SK-N-SH (cell line): ENCODE data around the gene CD22. TPM values are rescaled to one million over a fixed set of nuclear protein-coding genes. Genes with fewer than 3 reads are reported as not detected.

Experiments
- CTCF ChIA-PET: fragments of 300-600, 350-600 bp; formaldehyde crosslinking; extraction: SDS; loops from one replicate; lab custom pipeline; 2021; lab: Yijun Ruan, JAX
- POLR2A ChIA-PET: fragments of 350-600 bp; sonication (Branson Sonifier 250); formaldehyde crosslinking; extraction: SDS; loops from one replicate; lab custom pipeline; 2020; ENCODE audit warnings: antibody characterized with exemption, inconsistent platforms; lab: Yijun Ruan, JAX
- DNase-seq: peaks from one replicate; pipeline ENCODE4 v3.0.0; 2012
- H2AFZ ChIP-seq: fragments of 200-600 bp; sonication (generic); 2 replicates; pipeline ENCODE4 v1.8.1; 2016; ENCODE audit warnings: antibody characterized with exemption, mild to moderate bottlenecking, low read depth
- H3F3A ChIP-seq: fragments of 200-600 bp; sonication (generic); replicated peaks from 2 replicates; pipeline ENCODE3; 2016; ENCODE audit warnings: antibody characterized with exemption, mild to moderate bottlenecking; ENCODE audit not compliant: insufficient read depth
- H3K27ac ChIP-seq, 2 experiments: fragments of 200-500 bp in 1 of 2; fragments of 200-600 bp in 1 of 2; sonication (Bioruptor generic) in 1 of 2; sonication (generic), shearing (Covaris generic) in 1 of 2; 2 replicates each; pipeline versions ENCODE4 v1.5.1 to v1.6.1; 2014 to 2016; ENCODE audit warnings: low read depth in 2 of 2, inconsistent platforms in 1 of 2, low read length in 1 of 2, mild to moderate bottlenecking in 1 of 2, mixed read lengths in 1 of 2
- H3K27me3 ChIP-seq: fragments of 200-600 bp; sonication (generic), shearing (Covaris generic); 2 replicates; pipeline ENCODE4 v1.6.1; 2016; ENCODE audit warnings: mixed run types; ENCODE audit not compliant: insufficient read depth
- H3K36me3 ChIP-seq, 2 experiments: fragments of 200-500 bp in 1 of 2; fragments of 200-600 bp in 1 of 2; sonication (Bioruptor generic) in 1 of 2; sonication (generic) in 1 of 2; replicated peaks in 1 of 2; 2 replicates each; pipeline versions ENCODE3 to v1.5.1; 2014 to 2016; ENCODE audit warnings: low read length in 1 of 2, mild to moderate bottlenecking in 1 of 2; ENCODE audit not compliant: insufficient read depth in 2 of 2, control insufficient read depth in 1 of 2
- H3K4me1 ChIP-seq, 2 experiments: fragments of 200-500 bp in 1 of 2; fragments of 200-600 bp in 1 of 2; sonication (Bioruptor generic) in 1 of 2; sonication (generic), shearing (Covaris generic) in 1 of 2; 2 replicates each; pipeline versions ENCODE4 v1.5.1 to v1.6.1; 2014 to 2016; ENCODE audit warnings: low read depth in 1 of 2, low read length in 1 of 2, mixed run types in 1 of 2; ENCODE audit not compliant: insufficient read depth in 2 of 2, control insufficient read depth in 1 of 2
- H3K4me2 ChIP-seq: fragments of 200-600 bp; sonication (generic), shearing (Covaris generic); 2 replicates; pipeline ENCODE4 v1.6.1; 2017; ENCODE audit warnings: mixed run types
- H3K4me3 ChIP-seq, 2 experiments: fragments of 200-500 bp in 1 of 2; fragments of 200-600 bp in 1 of 2; sonication (Bioruptor generic) in 1 of 2; sonication (generic), shearing (Covaris generic) in 1 of 2; 2 replicates each; pipeline versions ENCODE4 v1.5.1 to v1.8.1; 2014 to 2016; ENCODE audit warnings: low read depth in 2 of 2, inconsistent platforms in 1 of 2, low read length in 1 of 2, mild to moderate bottlenecking in 1 of 2, mixed read lengths in 1 of 2, moderate library complexity in 1 of 2
- H3K79me2 ChIP-seq: fragments of 200-600 bp; sonication (generic); 2 replicates; pipeline ENCODE4 v1.8.1; 2017; ENCODE audit warnings: mild to moderate bottlenecking; ENCODE audit not compliant: insufficient read depth
- H3K9ac ChIP-seq: fragments of 200-600 bp; sonication (generic); 2 replicates; pipeline ENCODE4 v1.6.1; 2017; ENCODE audit warnings: mixed run types
- H3K9me2 ChIP-seq: fragments of 200-600 bp; sonication (generic); 2 replicates; pipeline ENCODE4 v1.6.1; 2017; ENCODE audit warnings: mixed run types
- H3K9me3 ChIP-seq: fragments of 200-600 bp; sonication (generic); 2 replicates; pipeline ENCODE4 v1.6.1; 2017; ENCODE audit warnings: mixed run types, mild to moderate bottlenecking, moderate library complexity
- H4K20me1 ChIP-seq: fragments of 200-600 bp; sonication (generic); 2 replicates; pipeline ENCODE4 v1.6.1; 2017; ENCODE audit warnings: mild to moderate bottlenecking, mixed run types; ENCODE audit not compliant: insufficient read depth
- CHD2 ChIP-seq: fragments of 150-350 bp; IDR thresholded peaks from 2 replicates; pipeline ENCODE4 v1.6.1; 2018; ENCODE audit warnings: low read length; ENCODE audit not compliant: partially characterized antibody
- EZH2phosphoT487 ChIP-seq: fragments of 200-600 bp; sonication (generic); IDR thresholded peaks from 2 replicates; pipeline ENCODE4 v1.6.1; 2017; ENCODE audit warnings: low read depth, mixed run types, mild to moderate bottlenecking, antibody characterized with exemption, moderate library complexity, borderline replicate concordance
- POLR2AphosphoS5 ChIP-seq: IDR thresholded peaks from 2 replicates; pipeline ENCODE4 v1.6.1; 2012; ENCODE audit warnings: low read depth, low read length
- RAD21 ChIP-seq: IDR thresholded peaks from 2 replicates; pipeline ENCODE4 v1.6.1; 2012; ENCODE audit warnings: mild to moderate bottlenecking, low read length
- RCOR1 ChIP-seq: fragments of 150-350 bp; IDR thresholded peaks from 2 replicates; pipeline ENCODE4 v1.6.1; 2017; ENCODE audit warnings: antibody characterized with exemption, low read length
- RXRA ChIP-seq: IDR thresholded peaks from 2 replicates; pipeline ENCODE4 v1.4.0; 2012; ENCODE audit warnings: low read depth, mild to moderate bottlenecking, borderline replicate concordance
- SMC3 ChIP-seq: IDR thresholded peaks from 2 replicates; pipeline ENCODE4 v1.6.1; 2012; ENCODE audit warnings: low read depth, low read length, improper control_type of control experiment
- WGBS: methylation state at CpG from one replicate; pipeline ENCODE4 v1.1.6; 2017; ENCODE audit warnings: low lambda C conversion rate; 5-methylcytosine and 5-hydroxymethylcytosine counted together
- polyA plus RNA-seq, 3 experiments: library from polyadenylated mRNA; depleted of rRNA; stranded (reverse); fragments of >200 nt; gene quantifications; 2 replicates each; pipeline ENCODE4 v1.2.3, GENCODE V29; 2012
- TF ChIP-seq, protein P1 (sequence below): fragments of 200-600 bp; sonication (generic); IDR thresholded peaks from 2 replicates; pipeline ENCODE4 v1.6.1; 2017; ENCODE audit warnings: antibody characterized with exemption, mild to moderate bottlenecking, moderate library complexity
- TF ChIP-seq, protein P2 (sequence below): IDR thresholded peaks from 2 replicates; pipeline ENCODE4 v1.4.0; 2012; ENCODE audit warnings: low read depth, borderline replicate concordance
- TF ChIP-seq, protein P3 (sequence below): IDR thresholded peaks from 2 replicates; pipeline ENCODE4; 2012
- TF ChIP-seq, protein P4 (sequence below): IDR thresholded peaks from 2 replicates; pipeline ENCODE4 v1.6.1; 2012; ENCODE audit warnings: mild to moderate bottlenecking, low read depth, low read length, moderate library complexity
- TF ChIP-seq, protein P5 (sequence below): IDR thresholded peaks from 2 replicates; pipeline ENCODE4 v1.4.0; 2012; ENCODE audit warnings: low read depth, borderline replicate concordance
- TF ChIP-seq, protein P6 (sequence below): fragments of 150-350 bp; IDR thresholded peaks from 2 replicates; pipeline ENCODE4 v1.6.1; 2016; ENCODE audit warnings: mild to moderate bottlenecking, low read depth, low read length

CD22 gene
- polyA plus RNA-seq, 1 of the 3 experiments (the other 2 are of a cell fraction), result 0.18 TPM

DNA sequence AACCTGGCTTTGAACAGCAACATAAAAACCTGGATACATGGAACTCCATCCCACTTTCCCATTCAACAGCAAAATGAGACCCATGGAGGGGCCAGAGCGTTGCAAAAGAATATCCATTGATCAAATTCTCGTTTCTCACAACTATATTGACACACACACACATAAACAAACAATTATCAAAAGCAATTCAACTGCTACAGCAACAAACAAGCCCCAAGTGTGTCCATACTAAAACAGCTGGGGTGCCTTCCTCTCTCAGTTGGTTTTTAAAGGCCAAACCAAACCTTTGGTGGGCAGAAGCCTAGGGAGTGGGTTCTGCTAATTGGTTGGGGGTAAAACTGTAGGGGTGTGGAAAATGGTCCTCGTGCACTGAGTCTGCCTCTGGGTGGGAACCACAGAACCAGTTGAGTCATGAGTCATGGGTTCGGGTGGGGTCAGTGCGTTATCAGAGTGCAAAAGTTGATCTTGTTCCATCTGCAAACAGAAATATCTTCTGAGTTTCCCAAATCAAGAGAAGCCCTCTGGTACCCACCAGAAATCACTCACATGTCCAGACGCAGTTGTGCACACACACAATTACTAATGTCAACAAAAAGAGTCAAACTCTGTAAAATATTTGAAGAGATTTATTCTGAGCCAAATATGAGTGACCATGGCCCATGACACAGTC lies 60.3 kb downstream of the CD22 start:
- POLR2A ChIA-PET, result no interaction called here
- no peaks in the 10 kb centered on the region for H3K36me3 ChIP-seq
- no peaks in the 10 kb centered on the region for H3K79me2 ChIP-seq
- DNase-seq, result no peak
- H3K9me2 ChIP-seq, result no peaks in the 10 kb centered on the region
- no peaks in the 10 kb centered on the region for H4K20me1 ChIP-seq
- no peaks in the 10 kb centered on the region for H3K27me3 ChIP-seq
- H3K4me2 ChIP-seq, result no peak overlapping the region
- no peak overlapping the region for H2AFZ ChIP-seq
- no peaks in the 10 kb centered on the region for H3F3A ChIP-seq
- H3K9ac ChIP-seq, result no peak overlapping the region
- CTCF ChIA-PET, result interaction anchor here (1.0 kb wide), 1 partner anchor 121 kb away, joined by 3 read pairs; no protein-coding TSS in a partner anchor
- TF ChIP-seq, protein P1, sequence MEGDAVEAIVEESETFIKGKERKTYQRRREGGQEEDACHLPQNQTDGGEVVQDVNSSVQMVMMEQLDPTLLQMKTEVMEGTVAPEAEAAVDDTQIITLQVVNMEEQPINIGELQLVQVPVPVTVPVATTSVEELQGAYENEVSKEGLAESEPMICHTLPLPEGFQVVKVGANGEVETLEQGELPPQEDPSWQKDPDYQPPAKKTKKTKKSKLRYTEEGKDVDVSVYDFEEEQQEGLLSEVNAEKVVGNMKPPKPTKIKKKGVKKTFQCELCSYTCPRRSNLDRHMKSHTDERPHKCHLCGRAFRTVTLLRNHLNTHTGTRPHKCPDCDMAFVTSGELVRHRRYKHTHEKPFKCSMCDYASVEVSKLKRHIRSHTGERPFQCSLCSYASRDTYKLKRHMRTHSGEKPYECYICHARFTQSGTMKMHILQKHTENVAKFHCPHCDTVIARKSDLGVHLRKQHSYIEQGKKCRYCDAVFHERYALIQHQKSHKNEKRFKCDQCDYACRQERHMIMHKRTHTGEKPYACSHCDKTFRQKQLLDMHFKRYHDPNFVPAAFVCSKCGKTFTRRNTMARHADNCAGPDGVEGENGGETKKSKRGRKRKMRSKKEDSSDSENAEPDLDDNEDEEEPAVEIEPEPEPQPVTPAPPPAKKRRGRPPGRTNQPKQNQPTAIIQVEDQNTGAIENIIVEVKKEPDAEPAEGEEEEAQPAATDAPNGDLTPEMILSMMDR, result no peak
- TF ChIP-seq SMC3, result no peak
- no peak for TF ChIP-seq CHD2
- no peak for TF ChIP-seq RXRA
- 2% methylated on average over 6 of the region's 6 CpGs for WGBS
- H3K4me3 ChIP-seq, result no peak overlapping the region
- no peaks in the 10 kb centered on the region for H3K4me1 ChIP-seq
- no peak overlapping the region for H3K27ac ChIP-seq
- peaks cover 13% of the 10 kb centered on the region; the same call in 1 of the 2 replicates for H3K9me3 ChIP-seq

DNA sequence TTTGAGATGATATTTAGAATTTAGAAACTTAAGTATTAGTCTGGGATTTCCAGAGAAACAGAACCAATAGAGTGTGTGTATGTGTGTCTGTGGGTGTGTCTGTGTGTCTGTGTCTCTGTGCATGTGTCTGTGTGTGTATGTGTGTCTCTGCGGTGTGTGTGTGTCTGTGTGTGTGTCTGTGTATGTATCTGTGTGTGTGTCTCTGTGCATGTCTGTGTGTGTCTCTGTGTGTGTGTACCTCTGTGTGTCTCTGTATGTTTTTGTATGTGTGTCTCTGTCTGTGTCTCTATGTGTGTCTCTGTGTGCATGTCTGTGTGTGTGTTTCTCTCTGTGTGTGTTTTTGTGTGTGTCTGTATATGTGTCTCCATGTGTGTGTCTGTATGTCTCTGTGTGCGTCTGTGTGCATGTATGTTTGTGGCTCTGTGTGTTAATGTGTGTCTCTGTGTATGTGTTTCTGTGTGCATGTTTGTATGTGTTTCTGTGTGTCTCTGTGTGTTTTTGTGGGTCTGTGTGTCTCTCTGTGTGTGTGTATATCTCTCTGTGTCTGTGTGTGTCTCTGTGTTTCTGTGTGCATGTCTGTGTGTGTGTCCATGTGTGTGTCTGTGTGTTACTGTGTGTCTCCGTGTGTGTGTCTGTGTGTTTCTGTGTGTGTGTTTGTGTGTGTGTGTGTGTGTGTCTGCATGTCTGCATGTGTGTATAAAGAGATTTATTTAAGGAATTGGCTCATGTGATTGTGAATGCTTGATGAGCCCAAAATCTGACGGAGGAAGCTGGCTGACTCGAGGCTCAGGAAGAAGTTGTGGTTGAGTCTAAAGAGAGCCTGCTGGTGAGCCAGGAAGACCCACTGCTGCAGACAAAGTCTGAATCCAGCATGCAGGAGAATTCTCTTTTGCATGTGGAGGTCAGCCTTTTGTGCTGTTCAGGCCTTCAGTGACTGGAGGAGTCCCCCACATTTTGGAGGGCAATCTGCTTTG lies 64.0 kb downstream of the CD22 start:
- POLR2A ChIA-PET, result no interaction called here
- TF ChIP-seq RCOR1 (no peak), RAD21 (no peak), EZH2phosphoT487 (no peak), POLR2AphosphoS5 (no peak)
- TF ChIP-seq, protein P2, sequence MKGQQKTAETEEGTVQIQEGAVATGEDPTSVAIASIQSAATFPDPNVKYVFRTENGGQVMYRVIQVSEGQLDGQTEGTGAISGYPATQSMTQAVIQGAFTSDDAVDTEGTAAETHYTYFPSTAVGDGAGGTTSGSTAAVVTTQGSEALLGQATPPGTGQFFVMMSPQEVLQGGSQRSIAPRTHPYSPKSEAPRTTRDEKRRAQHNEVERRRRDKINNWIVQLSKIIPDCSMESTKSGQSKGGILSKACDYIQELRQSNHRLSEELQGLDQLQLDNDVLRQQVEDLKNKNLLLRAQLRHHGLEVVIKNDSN, result no peak
- TF ChIP-seq, protein P3, sequence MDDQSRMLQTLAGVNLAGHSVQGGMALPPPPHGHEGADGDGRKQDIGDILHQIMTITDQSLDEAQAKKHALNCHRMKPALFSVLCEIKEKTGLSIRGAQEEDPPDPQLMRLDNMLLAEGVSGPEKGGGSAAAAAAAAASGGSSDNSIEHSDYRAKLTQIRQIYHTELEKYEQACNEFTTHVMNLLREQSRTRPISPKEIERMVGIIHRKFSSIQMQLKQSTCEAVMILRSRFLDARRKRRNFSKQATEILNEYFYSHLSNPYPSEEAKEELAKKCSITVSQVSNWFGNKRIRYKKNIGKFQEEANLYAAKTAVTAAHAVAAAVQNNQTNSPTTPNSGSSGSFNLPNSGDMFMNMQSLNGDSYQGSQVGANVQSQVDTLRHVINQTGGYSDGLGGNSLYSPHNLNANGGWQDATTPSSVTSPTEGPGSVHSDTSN, result no peak
- TF ChIP-seq, protein P4, sequence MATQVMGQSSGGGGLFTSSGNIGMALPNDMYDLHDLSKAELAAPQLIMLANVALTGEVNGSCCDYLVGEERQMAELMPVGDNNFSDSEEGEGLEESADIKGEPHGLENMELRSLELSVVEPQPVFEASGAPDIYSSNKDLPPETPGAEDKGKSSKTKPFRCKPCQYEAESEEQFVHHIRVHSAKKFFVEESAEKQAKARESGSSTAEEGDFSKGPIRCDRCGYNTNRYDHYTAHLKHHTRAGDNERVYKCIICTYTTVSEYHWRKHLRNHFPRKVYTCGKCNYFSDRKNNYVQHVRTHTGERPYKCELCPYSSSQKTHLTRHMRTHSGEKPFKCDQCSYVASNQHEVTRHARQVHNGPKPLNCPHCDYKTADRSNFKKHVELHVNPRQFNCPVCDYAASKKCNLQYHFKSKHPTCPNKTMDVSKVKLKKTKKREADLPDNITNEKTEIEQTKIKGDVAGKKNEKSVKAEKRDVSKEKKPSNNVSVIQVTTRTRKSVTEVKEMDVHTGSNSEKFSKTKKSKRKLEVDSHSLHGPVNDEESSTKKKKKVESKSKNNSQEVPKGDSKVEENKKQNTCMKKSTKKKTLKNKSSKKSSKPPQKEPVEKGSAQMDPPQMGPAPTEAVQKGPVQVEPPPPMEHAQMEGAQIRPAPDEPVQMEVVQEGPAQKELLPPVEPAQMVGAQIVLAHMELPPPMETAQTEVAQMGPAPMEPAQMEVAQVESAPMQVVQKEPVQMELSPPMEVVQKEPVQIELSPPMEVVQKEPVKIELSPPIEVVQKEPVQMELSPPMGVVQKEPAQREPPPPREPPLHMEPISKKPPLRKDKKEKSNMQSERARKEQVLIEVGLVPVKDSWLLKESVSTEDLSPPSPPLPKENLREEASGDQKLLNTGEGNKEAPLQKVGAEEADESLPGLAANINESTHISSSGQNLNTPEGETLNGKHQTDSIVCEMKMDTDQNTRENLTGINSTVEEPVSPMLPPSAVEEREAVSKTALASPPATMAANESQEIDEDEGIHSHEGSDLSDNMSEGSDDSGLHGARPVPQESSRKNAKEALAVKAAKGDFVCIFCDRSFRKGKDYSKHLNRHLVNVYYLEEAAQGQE, result no peak
- TF ChIP-seq, protein P5, sequence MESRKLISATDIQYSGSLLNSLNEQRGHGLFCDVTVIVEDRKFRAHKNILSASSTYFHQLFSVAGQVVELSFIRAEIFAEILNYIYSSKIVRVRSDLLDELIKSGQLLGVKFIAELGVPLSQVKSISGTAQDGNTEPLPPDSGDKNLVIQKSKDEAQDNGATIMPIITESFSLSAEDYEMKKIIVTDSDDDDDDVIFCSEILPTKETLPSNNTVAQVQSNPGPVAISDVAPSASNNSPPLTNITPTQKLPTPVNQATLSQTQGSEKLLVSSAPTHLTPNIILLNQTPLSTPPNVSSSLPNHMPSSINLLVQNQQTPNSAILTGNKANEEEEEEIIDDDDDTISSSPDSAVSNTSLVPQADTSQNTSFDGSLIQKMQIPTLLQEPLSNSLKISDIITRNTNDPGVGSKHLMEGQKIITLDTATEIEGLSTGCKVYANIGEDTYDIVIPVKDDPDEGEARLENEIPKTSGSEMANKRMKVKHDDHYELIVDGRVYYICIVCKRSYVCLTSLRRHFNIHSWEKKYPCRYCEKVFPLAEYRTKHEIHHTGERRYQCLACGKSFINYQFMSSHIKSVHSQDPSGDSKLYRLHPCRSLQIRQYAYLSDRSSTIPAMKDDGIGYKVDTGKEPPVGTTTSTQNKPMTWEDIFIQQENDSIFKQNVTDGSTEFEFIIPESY, result no peak
- TF ChIP-seq, protein P6, sequence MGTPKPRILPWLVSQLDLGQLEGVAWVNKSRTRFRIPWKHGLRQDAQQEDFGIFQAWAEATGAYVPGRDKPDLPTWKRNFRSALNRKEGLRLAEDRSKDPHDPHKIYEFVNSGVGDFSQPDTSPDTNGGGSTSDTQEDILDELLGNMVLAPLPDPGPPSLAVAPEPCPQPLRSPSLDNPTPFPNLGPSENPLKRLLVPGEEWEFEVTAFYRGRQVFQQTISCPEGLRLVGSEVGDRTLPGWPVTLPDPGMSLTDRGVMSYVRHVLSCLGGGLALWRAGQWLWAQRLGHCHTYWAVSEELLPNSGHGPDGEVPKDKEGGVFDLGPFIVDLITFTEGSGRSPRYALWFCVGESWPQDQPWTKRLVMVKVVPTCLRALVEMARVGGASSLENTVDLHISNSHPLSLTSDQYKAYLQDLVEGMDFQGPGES, result no peak

More for the DNA sequence above, 64.0 kb downstream of the CD22 start:
- Histone ChIP-seq H3K9me2 (no peaks in the 10 kb centered on the region), H4K20me1 (no peaks in the 10 kb centered on the region), H3K4me1 (no peaks in the 10 kb centered on the region; a peak in 1 of 4 replicates), H3K9me3 (no peaks in the 10 kb centered on the region), H3K9ac (no peak overlapping the region), H3K36me3 (no peaks in the 10 kb centered on the region), H2AFZ (no peak overlapping the region), H3K4me3 (no peak overlapping the region), H3K27me3 (no peaks in the 10 kb centered on the region; the same call in 1 of the 2 replicates), H3K27ac (no peak overlapping the region), H3F3A (no peaks in the 10 kb centered on the region), H3K79me2 (no peaks in the 10 kb centered on the region), H3K4me2 (no peak overlapping the region)
- CTCF ChIA-PET, result no interaction called here
- WGBS, result 22% methylated on average over 5 of the region's 5 CpGs
- no peak for DNase-seq
